Gastrocnemius medialis (tissue), 4 donors: ENCODE data around the gene IFIT3. TPM values are rescaled to one million over a fixed set of nuclear protein-coding genes. Genes with fewer than 3 reads are reported as not detected.
A peak's percentile ranks its signal among the peaks of the same experiment; 100 is the strongest.
"Not testable (repeated sequence)": the region's sequence is repeated elsewhere in the genome, so short reads cannot be mapped to it uniquely, and the experiment has no call there.

Source experiments
- ATAC-seq, 2 donors: fragments of 150-250 bp; one replicate each; pipeline ENCODE4 v1.9.1; 2016
- DNase-seq, 2 donors: peaks; one replicate each; pipeline ENCODE4 v3.0.0-alpha.2; 2019
- H3K27ac ChIP-seq, 4 donors: fragments of 200-600 bp; sonication (generic); 1 replicate in 1 of 4; 2 replicates in 3 of 4; pipeline ENCODE4 v1.5.1; 2016 to 2018; ENCODE audit warnings: mild to moderate bottlenecking in 2 of 4, moderate library complexity in 1 of 4
- H3K27me3 ChIP-seq, 3 donors: fragments of 200-600 bp; sonication (generic) in 2 of 3; 1 replicate in 1 of 3; 2 replicates in 2 of 3; pipeline versions ENCODE4 v1.5.1 to v1.6.0; 2016 to 2019; ENCODE audit warnings: mild to moderate bottlenecking in 1 of 3, moderate library complexity in 1 of 3
- H3K36me3 ChIP-seq, 2 donors: fragments of 200-600 bp; sonication (generic) in 1 of 2; one replicate each; pipeline ENCODE4 v1.5.1; 2017 to 2018
- H3K4me1 ChIP-seq, 2 donors: fragments of 200-600 bp; sonication (generic) in 1 of 2; one replicate each; pipeline ENCODE4 v1.5.1; 2016 to 2017; ENCODE audit warnings: mild to moderate bottlenecking in 2 of 2
- H3K4me3 ChIP-seq, 4 donors: fragments of 200-600 bp; sonication (generic) in 3 of 4; 1 replicate in 1 of 4; 2 replicates in 3 of 4; pipeline ENCODE4 v1.5.1; 2016 to 2019; ENCODE audit warnings: mild to moderate bottlenecking in 2 of 4
- H3K9me3 ChIP-seq, 3 donors: fragments of 200-600 bp; sonication (generic) in 2 of 3; 1 replicate in 1 of 3; 2 replicates in 2 of 3; pipeline ENCODE4 v1.5.1; 2016 to 2019
- POLR2A ChIP-seq, 2 donors: fragments of 450-650 bp; IDR thresholded peaks; one replicate each; pipeline ENCODE4 v1.6.1; 2017; ENCODE audit warnings: antibody characterized with exemption in 2 of 2, mild to moderate bottlenecking in 2 of 2, moderate library complexity in 2 of 2
- in situ Hi-C, 4 donors: fragments of 200-750 bp; cut with MboI; loops; one replicate each; pipeline versions ENCODE4 v1.15.0 to v1.8.0; 2017; ENCODE audit warnings: low sequenced_read_pairs in 4 of 4
- intact Hi-C: fragments of 100-400 bp; cut with DNase I; formaldehyde crosslinking; loops from one replicate; pipeline ENCODE4 v1.15.1; 2023; ENCODE audit warnings: low total_unique reads
- total RNA-seq, 4 donors: library from RNA; depleted of rRNA; stranded (reverse); fragments of >200 nt; gene quantifications; one replicate each; pipeline versions ENCODE4 v1.1.0 to v1.2.3, GENCODE V29; 2016
- TF ChIP-seq, protein P1 (sequence below), 5 experiments: fragments of 450-650 bp in 3 of 5; fragments of 200-600 bp in 2 of 5; sonication (generic) in 2 of 5; IDR thresholded peaks in 4 of 5; conservative IDR thresholded peaks in 1 of 5; 1 replicate in 4 of 5; 2 replicates in 1 of 5; pipeline ENCODE4 v1.5.1; 2016 to 2019; ENCODE audit warnings: antibody characterized with exemption in 5 of 5, mild to moderate bottlenecking in 3 of 5, moderate library complexity in 3 of 5

The IFIT3 gene
- total RNA-seq, 4 donors from 2014 or later = 2.2 to 8.9 (median 3.7) TPM

DNA sequence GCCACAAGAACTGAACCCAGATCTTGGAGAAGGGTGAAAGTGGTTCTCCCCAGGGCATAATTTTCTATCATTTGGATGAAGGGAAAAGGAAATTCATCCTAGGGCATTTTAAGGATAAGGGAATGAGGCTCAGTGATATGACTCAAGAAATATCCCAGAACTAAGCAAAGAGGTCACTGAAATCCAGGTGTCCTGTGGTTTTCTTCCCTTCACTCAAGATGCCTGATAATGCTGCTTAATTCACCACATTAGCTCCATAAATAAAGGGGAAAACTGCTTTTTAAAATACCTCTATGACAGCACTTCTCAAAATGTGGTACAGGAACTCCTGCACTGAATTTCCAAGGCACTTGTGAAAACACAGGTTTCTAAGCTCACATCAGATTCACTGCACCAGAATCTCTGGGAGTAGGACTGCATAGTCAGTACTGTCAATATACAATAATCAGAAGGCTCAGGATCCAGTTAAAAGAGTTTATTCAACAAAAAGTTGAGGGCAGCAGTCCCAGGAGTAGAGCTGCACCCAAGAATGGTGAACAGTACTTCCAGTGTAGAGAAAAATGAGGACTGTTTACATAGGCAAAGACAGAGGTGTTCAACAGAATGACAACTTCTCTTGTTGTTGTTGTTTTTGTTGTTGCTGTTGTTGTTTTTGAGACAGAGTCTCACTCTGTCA, 2.9 kb downstream of the IFIT3 start:
- TF ChIP-seq, protein P1, sequence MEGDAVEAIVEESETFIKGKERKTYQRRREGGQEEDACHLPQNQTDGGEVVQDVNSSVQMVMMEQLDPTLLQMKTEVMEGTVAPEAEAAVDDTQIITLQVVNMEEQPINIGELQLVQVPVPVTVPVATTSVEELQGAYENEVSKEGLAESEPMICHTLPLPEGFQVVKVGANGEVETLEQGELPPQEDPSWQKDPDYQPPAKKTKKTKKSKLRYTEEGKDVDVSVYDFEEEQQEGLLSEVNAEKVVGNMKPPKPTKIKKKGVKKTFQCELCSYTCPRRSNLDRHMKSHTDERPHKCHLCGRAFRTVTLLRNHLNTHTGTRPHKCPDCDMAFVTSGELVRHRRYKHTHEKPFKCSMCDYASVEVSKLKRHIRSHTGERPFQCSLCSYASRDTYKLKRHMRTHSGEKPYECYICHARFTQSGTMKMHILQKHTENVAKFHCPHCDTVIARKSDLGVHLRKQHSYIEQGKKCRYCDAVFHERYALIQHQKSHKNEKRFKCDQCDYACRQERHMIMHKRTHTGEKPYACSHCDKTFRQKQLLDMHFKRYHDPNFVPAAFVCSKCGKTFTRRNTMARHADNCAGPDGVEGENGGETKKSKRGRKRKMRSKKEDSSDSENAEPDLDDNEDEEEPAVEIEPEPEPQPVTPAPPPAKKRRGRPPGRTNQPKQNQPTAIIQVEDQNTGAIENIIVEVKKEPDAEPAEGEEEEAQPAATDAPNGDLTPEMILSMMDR (IDR thresholded peaks at IDR 0.05 in 4 of 5, conservative IDR thresholded peaks at IDR 0.05 in 1 of 5) = no peak
- TF ChIP-seq POLR2A (IDR thresholded peaks at IDR 0.05) = no peak
- intact Hi-C loops (no loop called here), in situ Hi-C loops (no loop called here)
- Histone ChIP-seq H3K4me3 (no peak overlapping the region), H3K36me3 (no peaks in the 10 kb centered on the region), H3K4me1 (peaks cover 32 to 47% of the 10 kb centered on the region in 2 donors), H3K27ac (peak overlapping the region; percentile 41 to 82 (median 80)), H3K27me3 (no peaks in the 10 kb centered on the region), H3K9me3 (no peaks in the 10 kb centered on the region)
- DNase-seq (no peak), ATAC-seq (no peak)

DNA sequence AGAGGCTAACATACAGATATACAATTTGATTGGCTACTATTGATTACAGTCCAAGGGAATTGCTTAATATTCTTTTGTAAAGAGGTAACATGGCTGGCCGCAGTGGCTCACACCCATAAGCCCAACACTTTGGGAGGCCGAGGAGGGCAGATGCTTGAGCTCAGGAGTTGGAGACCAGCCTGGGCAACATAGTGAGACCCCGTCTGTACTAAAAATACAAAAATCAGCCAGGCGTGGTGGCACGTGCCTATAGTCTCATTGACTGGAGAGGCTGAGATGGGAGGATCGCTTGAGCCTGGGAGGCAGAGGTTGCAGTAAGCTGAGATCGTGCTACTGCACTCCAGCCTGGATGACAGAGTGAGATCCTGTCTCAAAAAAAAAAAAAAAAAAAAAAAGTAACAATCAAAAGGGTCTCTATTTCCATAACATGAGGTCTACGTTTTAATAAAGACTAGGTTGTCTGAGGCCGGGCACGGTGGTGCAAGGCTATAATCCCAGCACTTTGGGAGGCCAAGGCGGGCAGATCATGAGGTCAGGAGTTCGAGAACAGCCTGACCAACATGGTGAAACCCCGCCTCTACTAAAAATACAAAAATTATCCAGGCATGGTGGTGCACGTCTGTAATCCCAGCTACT, 3.8 kb downstream of the IFIT3 start:
- H3K27ac ChIP-seq = peak overlapping the region; percentile 56 to 82 (median 80)
- in situ Hi-C loops, H3K36me3 ChIP-seq, H3K9me3 ChIP-seq, intact Hi-C loops, ATAC-seq, DNase-seq, H3K27me3 ChIP-seq: not testable (repeated sequence)
- H3K4me1 ChIP-seq = peaks cover 32 to 47% of the 10 kb centered on the region in 2 donors
- peak overlapping the region in 3 of 4 donors; percentile 33 to 49 (median 41) for H3K4me3 ChIP-seq

DNA sequence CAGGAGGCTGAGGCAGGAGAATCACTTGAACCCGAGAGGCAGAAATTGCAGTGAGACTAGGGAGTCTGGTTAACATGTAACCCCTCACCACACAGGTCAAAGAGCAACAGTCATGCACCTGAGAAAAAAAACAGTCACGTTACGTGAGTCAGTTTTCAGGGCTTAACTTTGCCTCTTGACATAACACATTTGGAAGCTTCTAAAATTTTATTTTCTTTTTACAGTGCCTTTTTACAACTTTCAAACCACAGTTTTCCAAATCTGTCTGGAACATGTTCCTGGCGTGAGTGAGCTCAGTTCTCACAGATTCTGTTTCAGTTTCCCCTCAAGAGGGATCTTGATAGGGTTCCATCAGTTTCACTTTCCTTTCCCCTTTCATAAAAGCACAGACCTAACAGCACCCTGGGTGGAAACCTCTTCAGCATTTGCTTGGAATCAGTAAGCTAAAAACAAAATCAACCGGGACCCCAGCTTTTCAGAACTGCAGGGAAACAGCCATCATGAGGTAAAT, 4.4 kb downstream of the IFIT3 start:
- Histone ChIP-seq H3K27me3 (no peaks in the 10 kb centered on the region), H3K9me3 (no peaks in the 10 kb centered on the region), H3K4me3 (peak overlapping the region; percentile 33 to 49 (median 42)), H3K4me1 (peaks cover 32 to 47% of the 10 kb centered on the region in 2 donors), H3K36me3 (no peaks in the 10 kb centered on the region), H3K27ac (peak overlapping the region; percentile 56 to 82 (median 72))
- TF ChIP-seq POLR2A (IDR thresholded peaks at IDR 0.05) = no peak
- TF ChIP-seq, protein P1 (IDR thresholded peaks at IDR 0.05 in 4 of 5, conservative IDR thresholded peaks at IDR 0.05 in 1 of 5) = no peak
- DNase-seq (no peak), ATAC-seq (peak; percentile 41 to 59)
- intact Hi-C loops = no loop called here
- in situ Hi-C loops = no loop called here

DNA sequence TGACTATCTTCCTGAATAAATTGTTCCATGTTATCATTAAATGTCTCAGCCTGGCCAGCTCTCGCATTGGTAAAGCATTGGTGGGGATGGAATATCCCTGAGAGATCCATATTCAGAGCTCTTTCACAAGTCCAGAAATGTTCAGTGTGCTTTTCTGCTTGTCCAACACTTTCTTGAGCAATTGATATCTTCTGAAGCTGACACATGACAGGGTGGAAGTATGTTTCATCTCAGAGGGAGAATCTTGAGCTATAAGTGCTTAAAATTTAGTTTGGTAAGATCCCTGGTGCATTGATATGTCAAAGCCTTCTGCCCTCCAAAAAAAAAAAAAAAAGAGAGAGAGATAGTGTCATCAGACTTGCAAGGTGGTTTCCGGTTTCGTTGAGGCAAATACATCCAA, 7.4 kb downstream of the IFIT3 start:
- peak overlapping the region in 1 of 4 donors; percentile 13 for H3K27ac ChIP-seq
- H3K4me1 ChIP-seq = peaks cover 16 to 37% of the 10 kb centered on the region in 2 donors
- ATAC-seq = no peak
- in situ Hi-C loops (no loop called here), intact Hi-C loops (loop anchor here (5.0 kb wide), 1 partner anchor 38 kb away; no protein-coding TSS in a partner anchor)
- no peaks in the 10 kb centered on the region for H3K9me3 ChIP-seq
- DNase-seq = no peak
- H3K36me3 ChIP-seq = no peaks in the 10 kb centered on the region
- no peaks in the 10 kb centered on the region for H3K27me3 ChIP-seq
- TF ChIP-seq POLR2A (IDR thresholded peaks at IDR 0.05) = no peak
- TF ChIP-seq, protein P1 (IDR thresholded peaks at IDR 0.05 in 4 of 5, conservative IDR thresholded peaks at IDR 0.05 in 1 of 5) = no peak
- H3K4me3 ChIP-seq = no peak overlapping the region

DNA sequence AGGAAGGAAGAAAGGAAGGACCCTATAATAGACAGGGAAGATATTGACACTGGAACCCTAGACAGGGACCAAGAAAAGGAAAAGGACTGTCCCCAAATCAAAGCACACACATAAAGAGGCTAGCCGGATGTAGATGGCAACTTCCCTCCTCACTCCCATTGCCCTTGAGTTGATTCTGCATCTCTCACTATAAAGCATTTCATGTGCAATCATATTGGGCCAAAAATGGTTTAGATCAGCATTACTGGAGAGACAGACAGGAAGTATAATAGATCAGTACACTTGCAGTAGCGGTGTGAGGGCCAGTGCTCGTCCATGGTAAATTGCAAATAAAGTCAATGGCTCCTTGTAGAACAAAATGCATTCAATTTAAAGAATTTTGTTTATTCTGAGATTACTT, 8.4 kb downstream of the IFIT3 start:
- no peaks in the 10 kb centered on the region for H3K36me3 ChIP-seq
- TF ChIP-seq POLR2A (IDR thresholded peaks at IDR 0.05) = no peak
- TF ChIP-seq, protein P1 (IDR thresholded peaks at IDR 0.05 in 4 of 5, conservative IDR thresholded peaks at IDR 0.05 in 1 of 5) = no peak
- no peak for DNase-seq
- in situ Hi-C loops (no loop called here), intact Hi-C loops (loop anchor here (5.0 kb wide), 1 partner anchor 39 kb away; no protein-coding TSS in a partner anchor)
- H3K27ac ChIP-seq = no peak overlapping the region
- H3K27me3 ChIP-seq = no peaks in the 10 kb centered on the region
- no peaks in the 10 kb centered on the region for H3K9me3 ChIP-seq
- no peak for ATAC-seq
- no peak overlapping the region for H3K4me3 ChIP-seq
- H3K4me1 ChIP-seq = peaks cover 16 to 31% of the 10 kb centered on the region in 2 donors
